ENCODE results near the gene COL12A1.

COL12A1 gene

DNA sequence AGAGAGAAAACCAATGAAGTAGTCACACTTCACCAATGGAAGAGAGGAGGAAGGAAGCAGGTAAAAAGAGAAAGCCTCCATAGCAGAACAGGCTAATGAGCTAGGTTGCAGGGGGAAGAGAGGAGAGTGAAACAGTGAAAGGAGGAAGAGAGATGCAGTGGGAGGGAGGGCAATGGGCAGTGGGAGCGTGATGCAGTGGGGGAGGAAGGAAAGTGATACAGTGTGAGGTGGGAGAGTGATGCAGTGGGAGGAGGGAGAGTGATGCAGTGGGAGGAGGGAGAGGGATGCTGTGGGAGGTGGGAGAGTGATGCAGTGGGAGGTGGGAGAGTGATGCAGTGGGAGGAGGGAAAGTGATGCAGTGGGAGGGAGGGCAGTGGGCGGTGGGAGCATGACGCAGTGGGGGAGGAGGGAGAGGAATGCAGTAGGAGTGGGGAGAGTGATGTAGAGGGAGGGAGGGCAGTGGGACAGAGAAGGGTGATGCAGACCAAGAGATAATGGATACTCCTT lies 29.7 kb downstream of the COL12A1 start:
- DNase-seq = no peak

DNA sequence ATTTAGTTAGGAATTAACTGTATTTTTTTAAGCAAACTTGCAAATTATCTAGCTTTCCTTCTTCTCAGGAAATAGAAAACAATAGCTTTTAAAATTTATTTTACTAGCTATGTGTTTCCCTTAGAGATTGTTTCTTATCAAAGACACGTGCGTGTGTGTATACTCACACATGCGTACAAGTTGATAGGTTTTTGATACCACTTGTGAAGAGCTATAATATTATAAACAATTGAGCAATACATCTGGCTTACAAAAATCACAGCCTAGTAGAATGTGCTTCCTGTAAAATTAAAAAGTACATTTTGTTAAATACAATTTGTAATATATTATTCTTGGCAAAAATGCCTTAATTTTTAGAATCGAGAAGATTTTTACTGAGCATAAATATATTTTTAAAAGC lies 33.9 kb downstream of the COL12A1 start:
- no peak for DNase-seq

DNA sequence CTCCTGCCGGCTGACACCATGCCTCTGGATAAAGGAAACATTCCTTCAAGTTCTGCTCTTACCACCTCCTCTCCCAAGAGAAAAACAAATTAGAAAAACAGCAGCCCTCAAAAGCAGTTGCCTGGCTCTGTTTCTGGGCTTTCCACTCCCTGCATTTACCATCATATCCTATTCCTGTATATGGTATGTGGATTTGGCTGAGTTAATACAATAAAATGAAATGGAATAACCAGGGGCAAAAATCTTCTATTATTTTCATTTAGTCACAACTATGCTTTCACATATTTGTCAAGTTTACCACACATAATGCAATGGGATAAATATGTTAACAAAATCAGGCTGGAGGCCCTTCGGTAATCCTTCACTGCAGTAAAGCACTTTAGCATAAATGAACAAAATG lies 34.3 kb downstream of the COL12A1 start:
- DNase-seq = no peak

GRCh38 chr6:75170691-75171560 lies 34.9 kb downstream of the COL12A1 start:
- no peak for DNase-seq

DNA sequence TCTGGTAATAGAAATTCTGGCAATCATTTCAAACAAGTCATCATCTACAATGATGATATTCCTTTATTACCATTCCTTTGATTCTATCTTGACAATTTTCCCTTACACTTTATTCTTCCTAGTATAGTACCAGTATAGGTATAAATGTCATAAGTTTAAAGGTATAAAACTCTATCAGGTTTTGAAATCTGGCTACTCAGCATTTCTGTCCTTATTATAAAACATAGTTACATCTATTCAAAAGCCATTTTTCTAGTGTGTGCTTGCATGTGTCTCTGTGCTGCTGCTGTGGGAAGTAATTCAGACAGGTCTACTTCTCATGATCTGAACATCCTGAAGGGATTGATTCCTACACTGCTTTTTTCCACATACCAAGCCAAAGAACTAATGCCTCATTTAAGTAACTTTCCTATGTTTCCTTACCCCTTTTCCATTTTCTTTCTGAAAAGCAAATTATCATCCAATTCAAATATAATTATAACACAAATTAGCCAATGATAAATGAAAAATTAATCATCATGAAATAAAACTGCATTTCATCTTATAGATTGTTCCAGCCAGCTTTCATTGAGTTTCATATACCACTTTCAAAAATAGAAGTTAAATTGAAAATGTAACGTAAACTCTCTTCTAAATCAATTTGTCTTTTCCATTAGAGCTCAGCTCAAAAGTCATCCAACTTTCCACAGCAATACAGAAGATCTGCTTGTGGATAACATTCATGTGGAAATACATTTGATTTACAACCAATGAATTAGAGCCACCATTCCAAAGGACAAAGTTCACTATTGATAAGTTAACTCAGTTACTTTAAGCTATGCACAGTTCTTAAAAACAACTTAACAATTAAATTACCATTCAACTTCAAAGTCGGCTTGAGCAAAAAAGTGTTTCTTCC lies 35.9 kb downstream of the COL12A1 start:
- DNase-seq = no peak

- DNase-seq = no peak
These were observed 38.0 kb downstream of the COL12A1 start for GRCh38 chr6:75167851-75168250.

GRCh38 chr6:75167325-75167724 lies 38.5 kb downstream of the COL12A1 start:
- no peak for DNase-seq

- no peak for DNase-seq
These were observed 39.1 kb downstream of the COL12A1 start for GRCh38 chr6:75166773-75167172.

DNA sequence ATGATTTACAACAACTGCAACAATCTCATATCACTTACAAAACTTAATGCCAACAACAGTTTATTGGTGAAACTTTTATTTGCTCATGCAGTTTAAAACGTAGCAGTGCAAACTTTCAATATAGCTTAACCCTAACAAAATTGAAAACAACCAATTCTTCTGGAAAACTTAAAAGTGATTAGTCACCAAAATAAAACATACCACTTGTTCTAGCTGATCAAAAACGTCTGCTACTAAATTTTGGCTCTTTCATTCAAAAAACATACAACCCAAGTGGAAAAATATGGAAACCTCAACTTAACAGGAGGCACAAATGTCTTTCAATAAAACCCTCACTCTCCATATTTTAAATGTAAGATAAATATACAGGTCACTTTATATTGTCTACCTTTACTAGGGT lies 39.6 kb downstream of the COL12A1 start:
- no peak for DNase-seq

- DNase-seq = no peak
These were observed 47.7 kb downstream of the COL12A1 start for GRCh38 chr6:75158176-75158575.

- no peak for DNase-seq
These were observed 48.5 kb downstream of the COL12A1 start for GRCh38 chr6:75157336-75157735.

DNA sequence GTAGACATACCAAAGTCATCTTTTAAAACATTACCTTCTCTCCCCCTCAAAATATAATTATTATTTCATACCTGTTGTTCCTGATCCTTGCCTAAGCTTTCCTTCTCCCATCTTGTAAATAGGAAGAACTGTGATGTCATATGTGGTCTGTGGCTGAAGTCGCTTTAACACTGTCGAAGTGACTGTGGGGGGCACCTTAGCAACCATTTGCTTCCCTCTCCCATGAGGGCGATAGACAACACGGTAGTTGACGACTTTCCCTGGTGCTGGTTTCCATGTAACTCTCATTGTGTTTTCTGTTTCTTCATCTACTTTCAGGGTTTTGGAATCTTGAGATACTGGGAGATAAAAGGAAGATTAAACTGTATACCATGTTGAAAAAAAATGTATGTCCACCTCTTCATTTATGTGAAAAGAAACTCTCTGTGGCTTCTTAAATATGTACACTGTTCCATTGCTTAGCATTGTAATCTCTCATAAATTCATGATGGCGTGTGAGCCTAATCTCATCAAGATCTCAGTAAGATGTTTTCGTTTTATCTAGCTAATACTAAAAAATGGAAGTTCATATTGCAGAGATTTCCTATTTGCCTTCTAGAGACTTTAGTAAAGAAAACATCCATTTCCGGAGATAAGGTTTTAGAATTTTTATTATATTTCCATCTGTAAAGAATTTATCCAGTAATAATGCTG lies 49.5 kb downstream of the COL12A1 start:
- DNase-seq = no peak

- no peak for DNase-seq
These were observed 50.2 kb downstream of the COL12A1 start for GRCh38 chr6:75155631-75156030.

- DNase-seq = no peak
These were observed 50.9 kb downstream of the COL12A1 start for GRCh38 chr6:75154973-75155372.

GRCh38 chr6:75150685-75151412 lies 55.0 kb downstream of the COL12A1 start:
- no peak for DNase-seq

GRCh38 chr6:75149696-75150095 lies 56.2 kb downstream of the COL12A1 start:
- no peak for DNase-seq

GRCh38 chr6:75149240-75149639 lies 56.6 kb downstream of the COL12A1 start:
- DNase-seq = no peak

DNA sequence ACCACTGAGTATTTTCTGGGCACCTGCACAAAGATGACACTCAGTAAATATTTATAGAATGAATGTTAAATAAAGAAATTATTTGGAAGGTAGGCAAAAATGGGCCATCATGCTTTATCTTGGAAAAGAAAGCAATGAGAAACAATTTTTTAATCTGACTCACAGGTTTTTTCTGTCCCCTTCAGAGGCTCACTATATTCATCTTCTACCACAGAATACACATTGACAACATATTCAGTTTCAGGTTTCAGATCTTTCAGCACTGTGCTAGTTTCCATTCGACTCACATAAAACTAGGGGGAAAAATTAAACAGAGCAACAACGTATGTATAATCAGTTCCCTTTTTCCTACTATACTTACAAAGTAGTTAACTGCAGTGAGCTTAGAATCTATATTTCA lies 58.3 kb downstream of the COL12A1 start:
- DNase-seq = no peak

DNA sequence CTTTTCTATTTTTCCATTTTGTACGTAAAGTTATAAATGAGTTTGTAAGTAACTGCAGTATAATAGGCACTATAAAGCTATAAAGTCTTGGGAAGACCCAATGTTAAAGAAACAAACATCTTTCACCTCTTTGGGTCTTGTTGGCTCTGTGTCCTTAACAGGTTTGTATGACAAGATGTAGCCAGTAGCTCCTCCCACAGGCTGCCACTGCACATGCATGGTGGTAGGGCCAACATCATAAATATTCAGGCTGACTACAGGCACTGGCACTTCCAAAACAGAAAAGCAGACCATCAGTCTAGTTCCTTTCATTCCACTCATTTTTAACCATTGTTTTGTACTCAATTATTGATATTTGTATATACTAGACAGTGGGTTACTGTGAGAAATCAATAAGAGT lies 59.9 kb downstream of the COL12A1 start:
- no peak for DNase-seq

DNA sequence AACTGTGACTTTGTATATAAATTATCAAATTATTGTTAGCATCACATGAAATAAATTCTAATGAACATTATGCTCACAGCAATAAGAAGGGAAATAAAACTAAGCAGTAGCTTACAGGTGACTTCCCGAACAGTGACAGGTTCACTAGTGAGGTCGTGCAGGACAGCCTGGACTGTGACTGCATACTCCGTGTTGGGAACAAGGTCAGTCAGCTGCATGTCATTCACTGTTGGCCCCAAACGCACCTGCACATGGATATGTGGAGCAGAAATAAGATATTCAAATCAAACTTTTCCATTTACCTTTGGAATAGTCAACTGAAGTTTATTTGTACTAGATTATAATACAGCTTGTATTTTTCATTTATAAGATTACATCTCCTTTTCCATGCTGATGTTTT lies 60.6 kb downstream of the COL12A1 start:
- DNase-seq = no peak

- no peak for DNase-seq
These were observed 61.5 kb downstream of the COL12A1 start for GRCh38 chr6:75144386-75144785.

GRCh38 chr6:75143191-75143590 lies 62.7 kb downstream of the COL12A1 start:
- DNase-seq = no peak

Data from DMS 273 treated with DMSO at 0.1 percent for 48 hours (cell line).